Measurements from ENCODE around the gene CASS4.

CASS4 gene

GRCh38 chr20:56437196-56437960 is 25.3 kb downstream of the CASS4 start:
- no peak for DNase-seq
- in situ Hi-C loops (cut with HindIII; ENCODE audit: low pct_ligation_motif_present, low pct_unique_long_range_greater_than_20kb, low sequenced_read_pairs) = no loop called here

- DNase-seq = no peak
Observed at GRCh38 chr20:56438284-56438683, 26.2 kb downstream of the CASS4 start.

GRCh38 chr20:56439771-56440291 is 27.8 kb downstream of the CASS4 start:
- DNase-seq = no peak
- in situ Hi-C loops (cut with HindIII; ENCODE audit: low pct_ligation_motif_present, low pct_unique_long_range_greater_than_20kb, low sequenced_read_pairs) = no loop called here

More at GRCh38 chr20:56438284-56438683, 26.2 kb downstream of the CASS4 start:
- in situ Hi-C loops (cut with HindIII; ENCODE audit: low pct_ligation_motif_present, low pct_unique_long_range_greater_than_20kb, low sequenced_read_pairs) = no loop called here

GRCh38 chr20:56440346-56441007 is 28.4 kb downstream of the CASS4 start:
- in situ Hi-C loops (cut with HindIII; ENCODE audit: low pct_ligation_motif_present, low pct_unique_long_range_greater_than_20kb, low sequenced_read_pairs) = no loop called here
- DNase-seq = no peak

GRCh38 chr20:56442389-56443365 is 30.6 kb downstream of the CASS4 start:
- in situ Hi-C loops (cut with HindIII; ENCODE audit: low pct_ligation_motif_present, low pct_unique_long_range_greater_than_20kb, low sequenced_read_pairs) = no loop called here

GRCh38 chr20:56443654-56444540 is 31.8 kb downstream of the CASS4 start:
- no peak for DNase-seq
- in situ Hi-C loops (cut with HindIII; ENCODE audit: low pct_ligation_motif_present, low pct_unique_long_range_greater_than_20kb, low sequenced_read_pairs) = no loop called here

More at GRCh38 chr20:56442389-56443365, 30.6 kb downstream of the CASS4 start:
- no peak for DNase-seq

- no peak for DNase-seq
- in situ Hi-C loops (cut with HindIII; ENCODE audit: low pct_ligation_motif_present, low pct_unique_long_range_greater_than_20kb, low sequenced_read_pairs) = no loop called here
Observed at GRCh38 chr20:56445130-56445529, 33.1 kb downstream of the CASS4 start.

GRCh38 chr20:56445540-56445939 is 33.5 kb downstream of the CASS4 start:
- no peak for DNase-seq
- in situ Hi-C loops (cut with HindIII; ENCODE audit: low pct_ligation_motif_present, low pct_unique_long_range_greater_than_20kb, low sequenced_read_pairs) = no loop called here

- no peak for DNase-seq
- in situ Hi-C loops (cut with HindIII; ENCODE audit: low pct_ligation_motif_present, low pct_unique_long_range_greater_than_20kb, low sequenced_read_pairs) = no loop called here
Observed at GRCh38 chr20:56447227-56447626, 35.2 kb downstream of the CASS4 start.

- no peak for DNase-seq
- in situ Hi-C loops (cut with HindIII; ENCODE audit: low pct_ligation_motif_present, low pct_unique_long_range_greater_than_20kb, low sequenced_read_pairs) = no loop called here
Observed at GRCh38 chr20:56449459-56449858, 37.4 kb downstream of the CASS4 start.

- in situ Hi-C loops (cut with HindIII; ENCODE audit: low pct_ligation_motif_present, low pct_unique_long_range_greater_than_20kb, low sequenced_read_pairs) = no loop called here
- DNase-seq = no peak
Observed at GRCh38 chr20:56451056-56451765, 39.2 kb downstream of the CASS4 start.

- in situ Hi-C loops (cut with HindIII; ENCODE audit: low pct_ligation_motif_present, low pct_unique_long_range_greater_than_20kb, low sequenced_read_pairs) = no loop called here
- no peak for DNase-seq
Observed at GRCh38 chr20:56453352-56453751, 41.3 kb downstream of the CASS4 start.

- DNase-seq = no peak
- in situ Hi-C loops (cut with HindIII; ENCODE audit: low pct_ligation_motif_present, low pct_unique_long_range_greater_than_20kb, low sequenced_read_pairs) = no loop called here
Observed at GRCh38 chr20:56454754-56455153, 42.7 kb downstream of the CASS4 start.

- no peak for DNase-seq
- in situ Hi-C loops (cut with HindIII; ENCODE audit: low pct_ligation_motif_present, low pct_unique_long_range_greater_than_20kb, low sequenced_read_pairs) = no loop called here
Observed at GRCh38 chr20:56458206-56458821, 46.3 kb downstream of the CASS4 start.

GRCh38 chr20:56460459-56460858 is 48.4 kb downstream of the CASS4 start:
- no peak for DNase-seq
- in situ Hi-C loops (cut with HindIII; ENCODE audit: low pct_ligation_motif_present, low pct_unique_long_range_greater_than_20kb, low sequenced_read_pairs) = no loop called here

GRCh38 chr20:56461576-56461975 is 49.5 kb downstream of the CASS4 start:
- no peak for DNase-seq
- in situ Hi-C loops (cut with HindIII; ENCODE audit: low pct_ligation_motif_present, low pct_unique_long_range_greater_than_20kb, low sequenced_read_pairs) = no loop called here

GRCh38 chr20:56463428-56463827 is 51.4 kb downstream of the CASS4 start:
- DNase-seq = no peak
- in situ Hi-C loops (cut with HindIII; ENCODE audit: low pct_ligation_motif_present, low pct_unique_long_range_greater_than_20kb, low sequenced_read_pairs) = no loop called here

All from ACHN (cell line).